HepG2 (cell line): ENCODE measurements around the gene HSPA14. TPM values are rescaled to one million over a fixed set of nuclear protein-coding genes. Genes with fewer than 3 reads are reported as not detected.

ENCODE experiments used
- FOXC1 ChIP-seq: sonication (generic); formaldehyde crosslinking; IDR thresholded peaks from 2 replicates; pipeline ENCODE4 v1.8.0; 2022; ENCODE audit warnings: mild to moderate bottlenecking, missing genetic modification reagents, borderline replicate concordance
- GZF1 ChIP-seq: sonication (generic); formaldehyde crosslinking; IDR thresholded peaks from 2 replicates; pipeline ENCODE4 v1.5.1; 2020; ENCODE audit warnings: mild to moderate bottlenecking, missing genetic modification reagents
- KDM5A ChIP-seq: fragments of 200-600 bp; sonication (generic); IDR thresholded peaks from 2 replicates; pipeline ENCODE4 v1.7.0; 2018; ENCODE audit warnings: antibody characterized with exemption, mild to moderate bottlenecking, low read length, borderline replicate concordance
- PAWR ChIP-seq: sonication (generic); formaldehyde crosslinking; IDR thresholded peaks from 2 replicates; pipeline ENCODE4 v1.4.0; 2020; ENCODE audit warnings: missing genetic modification reagents, mild to moderate bottlenecking, borderline replicate concordance
- PRDM4 ChIP-seq: sonication (generic); formaldehyde crosslinking; IDR thresholded peaks from 2 replicates; pipeline ENCODE4 v1.9.0; 2021; ENCODE audit warnings: missing genetic modification reagents, borderline replicate concordance
- SALL1 ChIP-seq: sonication (generic); formaldehyde crosslinking; IDR thresholded peaks from 2 replicates; pipeline ENCODE4 v1.8.0; 2022; ENCODE audit warnings: mild to moderate bottlenecking, missing genetic modification reagents
- SNAPC4 ChIP-seq: sonication (generic); formaldehyde crosslinking; IDR thresholded peaks from 2 replicates; pipeline ENCODE4 v1.4.0; 2020; ENCODE audit warnings: mild to moderate bottlenecking, missing genetic modification reagents
- TBL1XR1 ChIP-seq: fragments of 150-350 bp; IDR thresholded peaks from 2 replicates; pipeline ENCODE4 v1.6.1; 2014; ENCODE audit warnings: borderline replicate concordance, low read length; ENCODE audit not compliant: partially characterized antibody
- TCF7L2 ChIP-seq: IDR thresholded peaks from 2 replicates; pipeline ENCODE4 v1.6.1; 2011; ENCODE audit warnings: mild to moderate bottlenecking, low read depth, low read length, moderate library complexity
- ZBTB34 ChIP-seq: sonication (generic); formaldehyde crosslinking; IDR thresholded peaks from 2 replicates; pipeline ENCODE4 v1.8.0; 2022; ENCODE audit warnings: mild to moderate bottlenecking, missing genetic modification reagents
- ZBTB49 ChIP-seq: sonication (generic); formaldehyde crosslinking; IDR thresholded peaks from 2 replicates; pipeline ENCODE4 v1.4.0; 2020; ENCODE audit warnings: missing genetic modification reagents, borderline replicate concordance
- ZNF264 ChIP-seq: sonication (generic); formaldehyde crosslinking; IDR thresholded peaks from 2 replicates; pipeline ENCODE4 v1.4.0; 2020; ENCODE audit warnings: missing genetic modification reagents
- ZNF296 ChIP-seq: sonication (generic); formaldehyde crosslinking; conservative IDR thresholded peaks from 2 replicates; pipeline ENCODE4 v1.5.0; 2020; ENCODE audit warnings: mild to moderate bottlenecking, missing genetic modification reagents
- ZNF337 ChIP-seq: sonication (generic); formaldehyde crosslinking; IDR thresholded peaks from 2 replicates; pipeline ENCODE4 v1.5.1; 2020; ENCODE audit warnings: missing genetic modification reagents, low read depth, mild to moderate bottlenecking, borderline replicate concordance
- ZNF550 ChIP-seq: sonication (generic); formaldehyde crosslinking; IDR thresholded peaks from 2 replicates; pipeline ENCODE4 v1.4.0; 2020; ENCODE audit warnings: mild to moderate bottlenecking, missing genetic modification reagents, borderline replicate concordance
- ZSCAN20 ChIP-seq: sonication (generic); formaldehyde crosslinking; IDR thresholded peaks from 2 replicates; pipeline ENCODE4 v1.4.0; 2020; ENCODE audit warnings: missing genetic modification reagents, mild to moderate bottlenecking, borderline replicate concordance
- polyA plus RNA-seq, 8 experiments: library from polyadenylated mRNA; depleted of rRNA in 3 of 8; stranded (reverse) in 7 of 8; unstranded in 1 of 8; fragments of >200 nt; fragmentation: Illumina TruSeq in 4 of 8; extraction: Trizol in 4 of 8; gene quantifications; 2 replicates each; pipeline versions ENCODE4 v1.2.1 to v1.2.3, GENCODE V29; 2011 to 2016; ENCODE audit warnings: low read depth in 4 of 8, missing spikeins in 1 of 8, mixed read lengths in 1 of 8; ENCODE audit not compliant: insufficient read depth in 1 of 8
- total RNA-seq, 5 experiments: library from RNA; depleted of rRNA; stranded (reverse); fragments of >200 nt; fragmentation: Illumina TruSeq; extraction: Trizol; gene quantifications; 2 replicates each; pipeline ENCODE4 v1.2.3, GENCODE V29; 2016; ENCODE audit warnings: low read depth in 1 of 5

The HSPA14 gene
- total and polyA plus RNA-seq, 2 of the 13 experiments (the other 11 are each of a cell fraction or from before 2014, with no cell fraction given), result 10.7 to 29.8 TPM

GRCh38 chr10:14837757-14838581 is at the start of gene HSPA14, which contains the start of the genes CDNF and MSANTD7 (continued):
- no peak; the same call in 1 of the 2 replicates for TF ChIP-seq SNAPC4 (CRISPR knock-in tag)
- no peak for TF ChIP-seq ZBTB49 (CRISPR knock-in tag)
- 0 out of 2 replicates have a peak, but pooled peaks have one; percentile 55 for TF ChIP-seq PAWR
- TF ChIP-seq ZNF264, result peak; percentile 72; the same call in 1 of the 2 replicates
- TF ChIP-seq KDM5A, result peak; percentile 18
- TF ChIP-seq GZF1, result no peak; the same call in 1 of the 2 replicates
- TF ChIP-seq ZBTB34 (CRISPR knock-in tag), result no peak
- TF ChIP-seq SALL1 (CRISPR knock-in tag), result no peak; the same call in 1 of the 2 replicates
- TF ChIP-seq ZNF550 (CRISPR knock-in tag), result 0 out of 2 replicates have a peak, but pooled peaks have one; percentile 68
- TF ChIP-seq FOXC1 (CRISPR knock-in tag), result no peak; the same call in 1 of the 2 replicates
- TF ChIP-seq TCF7L2, result no peak
- TF ChIP-seq TBL1XR1, result no peak
- TF ChIP-seq PRDM4 (CRISPR knock-in tag), result no peak
- 0 out of 2 replicates have a peak, but pooled peaks have one; percentile 59 for TF ChIP-seq ZNF337 (CRISPR knock-in tag)
- no peak for TF ChIP-seq ZNF296
- peak; percentile 16; the same call in 1 of the 2 replicates for TF ChIP-seq ZSCAN20 (CRISPR knock-in tag)
